AML-193 (cell line): ENCODE data around the gene TRIM49C.
"Not testable (repeated sequence)": the region's sequence is repeated elsewhere in the genome, so short reads cannot be mapped to it uniquely, and the experiment has no call there.

Source experiments
- DNase-seq, 2 experiments: peaks; one replicate each; lab custom pipeline; 2025; lab: John Stamatoyannopoulos, UW

TRIM49C gene

GRCh38 chr11:90030806-90031205 is at the start of gene TRIM49C:
Gene TRIM49C (plus strand): TSS chr11:90031106. CDS start chr11:90035212, 4,106 bp downstream.
- DNase-seq = not testable (repeated sequence)

GRCh38 chr11:90024184-90024583 is 6.7 kb upstream of the TRIM49C start:
- DNase-seq = not testable (repeated sequence)

DNA sequence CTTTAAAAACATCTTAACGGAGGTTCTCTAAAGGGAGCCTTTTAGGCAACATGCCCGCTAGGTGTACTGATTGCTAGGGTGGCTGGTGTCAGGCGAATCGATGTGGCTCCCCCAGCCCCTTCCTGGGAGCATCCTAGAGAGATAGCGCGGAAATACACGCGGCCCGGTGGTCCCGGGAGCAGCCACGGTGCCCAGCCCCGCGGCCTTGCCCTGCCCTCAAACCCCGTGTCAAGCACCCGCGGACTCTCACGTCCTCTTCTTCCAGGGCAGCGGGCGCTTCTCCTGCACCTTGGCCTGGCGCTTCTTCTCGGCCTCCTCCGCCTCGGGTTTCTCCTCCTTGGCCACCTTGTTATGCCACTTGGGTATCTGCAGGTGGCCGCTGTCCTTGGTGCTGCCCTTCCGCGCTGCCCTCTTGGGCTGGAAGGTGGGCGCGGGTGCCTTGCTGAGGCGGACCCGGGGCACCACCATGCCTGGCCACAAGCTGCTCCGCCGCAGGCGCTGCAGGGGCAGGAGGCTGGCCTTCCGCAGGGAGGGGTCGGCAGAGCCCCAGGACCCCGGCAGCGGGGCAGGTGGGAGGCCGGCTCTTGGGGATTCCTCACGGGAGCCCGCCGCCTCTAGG is 20.8 kb downstream of the TRIM49C start:
- not testable (repeated sequence) for DNase-seq

DNA sequence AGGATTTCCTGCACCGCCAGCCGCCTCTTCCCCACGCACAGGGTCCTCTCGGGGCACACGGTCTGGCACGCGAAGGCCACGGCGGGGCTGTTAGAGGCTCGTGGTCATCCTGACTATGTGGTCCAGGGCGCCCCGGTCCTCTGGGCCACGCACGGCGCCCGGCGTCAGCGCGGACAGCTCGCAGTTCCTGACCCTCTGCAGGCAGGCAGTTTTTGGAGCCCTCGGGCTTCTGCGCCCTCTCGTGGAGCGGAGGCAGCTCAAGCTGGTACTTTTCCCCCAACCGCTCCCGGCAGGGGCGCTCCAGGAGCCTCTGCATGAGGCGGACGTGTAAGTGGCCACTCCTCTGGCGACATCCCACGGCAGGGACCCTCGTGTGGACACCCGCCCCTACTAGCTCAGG is 21.4 kb downstream of the TRIM49C start:
- DNase-seq = not testable (repeated sequence)

- not testable (repeated sequence) for DNase-seq
Measured at GRCh38 chr11:90053545-90053944, 22.6 kb downstream of the TRIM49C start.

DNA sequence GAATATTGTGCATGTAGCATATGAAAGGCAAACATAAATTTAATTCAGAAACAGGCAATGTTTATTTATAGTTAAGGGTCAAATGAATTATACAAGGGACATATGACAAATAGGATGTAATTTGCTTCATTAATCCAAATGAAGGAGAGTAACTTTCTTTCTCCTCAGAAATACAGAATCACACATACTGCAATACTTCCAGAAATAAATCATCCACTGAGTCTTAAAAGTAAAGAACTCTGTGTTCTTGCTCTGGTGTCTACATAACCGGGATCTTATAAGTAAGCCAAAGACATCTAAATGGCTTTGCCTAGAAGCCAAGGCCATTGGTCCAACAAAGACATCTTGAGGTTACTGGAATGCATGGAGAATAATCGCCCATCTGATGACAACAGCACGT is 54.7 kb downstream of the TRIM49C start, which contains the start of gene UBTFL1:
Gene UBTFL1 (plus strand): TSS at position 301 of the 400 bp plus-strand sequence. CDS start 0 bp downstream, at position 301.
- DNase-seq = not testable (repeated sequence)

DNA sequence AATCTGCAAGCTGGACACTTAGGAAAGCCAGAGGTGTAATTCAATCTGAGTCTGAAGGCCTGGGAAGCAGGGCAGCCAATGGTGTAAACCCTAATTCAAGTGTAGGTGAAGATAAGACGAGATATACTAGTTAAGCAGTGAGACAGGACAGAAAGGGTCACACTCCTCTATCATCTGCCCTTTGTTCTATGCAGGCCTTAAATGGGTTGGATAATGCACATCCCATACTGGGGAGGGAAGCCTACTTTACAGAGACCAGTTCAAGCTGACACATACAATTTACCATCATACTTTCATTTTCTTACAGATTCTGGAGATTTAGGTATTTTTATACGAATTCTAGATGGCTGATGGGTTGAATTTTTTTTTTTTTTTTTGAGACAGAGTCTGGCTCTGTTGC is 57.8 kb downstream of the TRIM49C start:
- DNase-seq = not testable (repeated sequence)
